GM15510 (cell line): Measurements from ENCODE around the gene DLG2.

ENCODE experiments used
- POLR2A ChIP-seq: IDR thresholded peaks from 3 replicates; pipeline ENCODE4 v1.6.1; 2011; ENCODE audit warnings: borderline replicate concordance; ENCODE audit not compliant: insufficient read length; ENCODE audit errors: extremely low read depth

DLG2 gene

DNA sequence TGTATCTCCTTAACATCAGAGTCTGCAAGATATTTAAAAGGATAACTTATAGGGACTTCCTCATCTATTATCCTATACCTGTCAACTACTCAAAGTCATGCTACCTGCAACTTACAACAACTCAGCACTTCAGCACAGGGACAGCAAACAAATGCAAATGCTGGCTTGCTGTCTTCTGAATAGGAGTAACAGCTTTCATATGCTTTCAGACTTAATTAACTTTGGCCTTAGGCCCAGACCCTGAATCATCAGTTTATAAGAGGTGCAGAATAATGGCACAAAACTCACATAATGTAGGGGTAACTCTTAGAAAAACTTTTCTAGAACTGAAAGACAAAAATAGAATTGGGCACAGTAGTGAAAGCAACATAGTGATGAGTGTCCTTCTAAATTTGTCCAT, 953.4 kb downstream of the DLG2 start:
- no peak for TF ChIP-seq POLR2A

DNA sequence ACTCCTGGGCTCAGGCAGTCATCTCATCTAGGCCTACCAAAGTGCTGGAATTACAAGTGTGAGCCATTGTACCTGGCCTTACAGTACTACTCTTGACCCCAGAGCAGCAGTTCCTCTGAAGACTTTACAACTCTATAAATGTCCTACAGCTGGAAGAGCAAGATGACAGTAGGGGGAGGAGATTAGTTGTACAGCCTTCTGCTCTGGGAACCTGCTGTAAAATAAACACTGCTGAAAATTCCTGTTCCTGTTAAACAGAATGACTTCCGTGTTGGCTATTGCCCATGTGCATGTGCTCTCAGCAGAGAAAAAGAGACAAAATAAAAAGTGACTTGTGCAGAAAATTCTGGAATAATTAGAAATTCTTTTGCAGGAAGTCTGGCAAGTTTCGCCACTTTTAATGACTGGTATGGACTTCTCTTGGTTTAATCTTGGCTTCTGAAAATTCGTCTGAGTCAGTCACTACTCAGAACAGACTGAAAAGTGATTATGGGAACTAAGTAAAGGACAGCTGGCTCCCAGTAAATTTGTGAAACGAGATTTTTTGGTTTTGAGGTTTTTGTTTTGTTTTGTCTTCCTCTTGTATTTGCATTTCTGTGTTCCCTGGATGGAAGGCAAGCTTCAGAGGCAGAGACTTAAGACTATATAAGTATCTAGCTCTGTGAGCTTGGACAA, 955.7 kb downstream of the DLG2 start:
- no peak for TF ChIP-seq POLR2A

DNA sequence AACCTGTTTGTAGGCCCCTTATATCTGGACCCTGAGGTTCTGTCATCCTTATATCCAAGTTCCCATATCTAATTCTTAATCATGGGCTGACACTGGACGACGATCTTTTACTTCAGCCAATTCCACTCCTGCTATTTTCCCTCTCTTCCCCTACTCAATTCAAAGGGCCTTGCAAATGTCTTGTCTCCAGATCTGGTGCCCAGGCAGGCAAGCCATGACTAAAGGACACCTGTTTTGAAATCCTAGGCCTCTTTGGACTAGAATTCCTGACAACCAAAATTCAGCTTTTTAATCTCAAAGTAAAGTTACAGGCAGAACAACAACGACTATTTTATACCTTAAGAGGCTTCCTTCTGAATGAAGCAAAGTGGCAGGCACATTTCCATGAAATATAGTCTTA, 963.4 kb downstream of the DLG2 start:
- no peak for TF ChIP-seq POLR2A

DNA sequence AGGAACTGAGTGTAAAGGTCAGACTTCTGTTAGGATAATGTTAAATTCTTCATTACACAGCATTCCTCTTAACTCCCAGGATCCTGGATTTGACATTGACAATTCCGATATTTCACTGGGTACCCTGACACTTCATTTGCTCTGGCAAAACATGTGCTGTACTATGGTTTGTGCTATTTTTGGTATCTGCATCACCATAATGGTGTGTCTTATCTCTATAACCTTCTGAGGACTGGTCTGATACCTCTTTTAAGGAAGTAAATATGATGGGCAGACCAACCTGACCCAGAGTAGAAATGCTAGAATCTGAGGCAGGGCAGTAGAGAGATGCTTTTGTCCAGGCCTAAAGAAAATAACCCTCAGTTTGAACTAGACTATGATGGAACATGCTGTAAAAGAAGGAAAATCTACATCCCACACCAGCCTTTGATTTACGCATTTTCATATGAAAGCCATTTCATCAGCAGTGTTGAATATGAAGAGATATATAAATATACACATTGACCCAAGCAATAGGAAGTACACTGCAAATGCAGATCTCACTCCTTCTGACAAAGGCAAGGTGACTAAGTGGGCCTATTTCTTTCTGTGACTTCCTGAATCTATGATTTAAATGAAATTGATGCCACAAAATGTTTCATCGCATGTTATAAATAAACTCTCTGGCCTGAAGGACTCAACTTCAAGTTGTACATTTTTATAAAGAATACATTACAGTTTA, 966.7 kb downstream of the DLG2 start:
- TF ChIP-seq POLR2A = no peak

DNA sequence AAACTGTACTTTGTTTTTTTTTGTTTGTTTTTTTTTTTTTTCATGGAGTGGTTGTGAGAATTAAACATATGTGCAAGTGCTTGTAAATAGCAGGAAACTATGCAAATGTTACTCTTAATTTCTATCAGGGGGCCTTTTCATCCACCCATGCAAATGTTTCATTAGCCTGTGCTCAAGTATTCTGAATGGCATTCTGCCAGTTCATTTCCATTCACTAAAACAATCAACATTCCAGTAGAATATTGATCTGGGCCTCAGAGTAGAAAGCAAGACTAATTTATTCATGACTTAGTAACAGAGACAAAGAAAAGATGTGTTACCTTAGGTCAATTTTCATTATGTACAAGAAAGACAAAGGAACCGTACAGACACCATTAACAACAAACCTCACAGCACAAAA, 971.4 kb downstream of the DLG2 start:
- no peak for TF ChIP-seq POLR2A

DNA sequence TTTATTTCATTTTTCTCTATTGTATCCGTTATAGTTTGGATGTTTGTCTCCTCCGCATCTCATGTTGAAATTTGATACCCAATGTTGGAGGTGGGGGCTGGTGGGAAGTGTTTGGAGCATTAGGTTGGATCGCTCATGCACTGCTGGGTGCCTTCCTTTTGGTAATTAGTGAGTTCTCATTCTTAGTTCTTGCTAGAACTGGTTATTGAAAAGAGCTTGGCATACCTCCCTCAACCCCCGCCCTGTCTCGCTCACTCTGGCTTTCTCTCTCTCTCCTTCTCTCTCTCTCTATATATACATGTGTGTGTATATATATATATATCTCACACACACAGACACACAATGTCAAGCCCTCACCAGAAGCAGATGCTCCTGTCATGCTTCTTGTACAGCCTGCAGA, 978.7 kb downstream of the DLG2 start:
- no peak for TF ChIP-seq POLR2A

DNA sequence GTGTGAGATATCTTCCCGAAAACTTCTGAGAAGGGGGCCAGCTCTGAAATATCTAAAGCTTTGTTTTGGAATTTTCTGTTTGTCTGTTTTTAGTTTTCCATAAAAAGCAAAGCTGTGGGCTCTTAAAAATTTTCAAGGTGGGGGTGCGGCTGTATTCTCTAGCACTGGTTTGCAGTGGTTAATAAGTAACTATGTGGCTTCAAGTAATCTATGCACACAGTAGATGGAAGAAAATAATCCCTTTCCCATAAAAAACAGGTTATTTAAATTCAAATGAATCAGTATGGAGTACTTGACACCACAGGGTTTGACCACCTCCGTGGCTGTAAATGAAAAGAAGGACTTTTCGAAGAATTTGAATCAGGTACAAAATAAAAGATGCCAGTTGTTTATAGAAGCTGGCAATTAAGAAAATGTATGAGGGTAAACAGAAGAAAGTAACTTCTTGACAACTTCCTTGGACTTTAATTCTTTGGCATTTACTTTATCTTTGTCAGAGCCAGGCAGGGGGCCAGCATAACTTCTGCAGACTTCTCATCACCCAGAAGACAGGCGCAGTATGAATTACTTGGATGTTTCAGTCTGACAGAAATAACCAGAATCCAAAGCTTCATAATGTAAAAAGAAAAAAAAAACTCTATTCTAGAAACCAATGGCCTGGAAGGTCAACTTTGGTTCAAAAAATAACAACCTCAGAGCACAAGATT, 981.0 kb downstream of the DLG2 start:
- no peak for TF ChIP-seq POLR2A

DNA sequence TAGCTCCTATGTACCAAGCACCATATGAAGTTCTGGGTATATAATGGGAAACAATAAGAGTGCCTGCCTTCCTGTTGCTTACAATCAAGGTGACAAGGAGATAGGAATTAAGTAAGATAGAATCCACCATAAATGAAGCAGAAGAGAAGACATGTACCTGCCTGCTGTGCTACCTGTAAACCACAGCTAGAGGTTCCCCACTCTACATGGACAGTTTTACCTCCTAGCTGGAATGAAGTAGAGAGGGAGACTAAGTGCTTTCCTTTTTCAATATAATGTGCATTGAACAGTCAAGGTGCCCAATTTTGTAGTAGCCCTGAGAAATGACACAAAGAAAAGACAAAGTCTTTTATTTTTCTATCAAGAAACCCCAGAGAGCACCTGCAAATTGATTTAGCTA, 984.6 kb downstream of the DLG2 start:
- no peak for TF ChIP-seq POLR2A

DNA sequence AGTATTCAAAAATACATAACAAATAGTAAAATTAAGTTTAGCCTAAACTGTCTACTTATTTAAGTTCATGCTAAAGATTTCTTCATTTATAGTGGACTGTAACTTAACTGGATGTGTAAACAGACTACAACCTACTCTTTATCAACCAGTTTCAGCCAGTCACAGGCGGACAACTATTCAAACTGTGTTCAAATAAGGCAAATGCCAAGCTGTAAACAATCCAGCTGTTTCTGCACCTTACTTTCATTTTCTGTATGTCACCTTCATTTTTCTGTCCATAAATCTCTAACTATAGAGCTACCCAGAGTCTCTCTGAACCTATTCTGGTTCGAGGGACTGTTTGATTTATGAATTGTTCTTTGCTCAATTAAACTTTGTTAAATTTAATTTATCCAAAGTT, 992.8 kb downstream of the DLG2 start:
- TF ChIP-seq POLR2A = no peak

DNA sequence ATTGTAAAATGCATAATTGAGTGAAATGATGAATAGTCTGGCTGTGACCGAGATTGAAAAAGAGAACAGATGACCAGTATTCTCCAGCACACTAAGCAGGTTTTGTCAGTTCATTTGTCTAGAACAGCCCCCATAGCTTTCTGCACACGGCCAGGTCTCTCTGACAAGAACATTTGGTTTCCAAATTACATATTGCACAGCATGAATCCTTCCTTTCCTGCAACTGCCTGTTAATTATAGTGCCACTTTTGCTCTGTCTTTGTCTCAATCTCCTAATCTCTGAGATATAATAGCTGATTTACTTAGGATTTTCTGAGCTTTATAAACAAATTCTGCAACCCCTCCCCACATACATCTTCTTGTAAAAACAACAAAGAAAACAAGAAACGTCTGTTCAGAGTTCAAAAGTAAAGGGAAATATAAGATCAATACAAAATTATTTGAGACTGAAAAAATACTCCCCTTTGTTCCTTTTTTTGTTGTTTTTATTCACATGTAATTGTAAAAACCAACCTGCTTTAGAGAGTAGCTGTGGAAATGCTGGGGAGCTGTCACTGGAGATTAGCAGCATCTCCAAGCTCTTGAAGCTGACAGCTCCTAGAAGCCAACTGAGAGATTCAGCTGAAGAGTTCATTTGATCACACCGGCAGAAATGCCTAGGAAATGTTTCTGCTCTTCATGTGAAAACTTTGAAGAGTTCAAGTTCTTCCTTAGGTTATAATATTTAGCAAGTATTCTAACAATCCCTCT, 998.1 kb downstream of the DLG2 start:
- TF ChIP-seq POLR2A = no peak

DNA sequence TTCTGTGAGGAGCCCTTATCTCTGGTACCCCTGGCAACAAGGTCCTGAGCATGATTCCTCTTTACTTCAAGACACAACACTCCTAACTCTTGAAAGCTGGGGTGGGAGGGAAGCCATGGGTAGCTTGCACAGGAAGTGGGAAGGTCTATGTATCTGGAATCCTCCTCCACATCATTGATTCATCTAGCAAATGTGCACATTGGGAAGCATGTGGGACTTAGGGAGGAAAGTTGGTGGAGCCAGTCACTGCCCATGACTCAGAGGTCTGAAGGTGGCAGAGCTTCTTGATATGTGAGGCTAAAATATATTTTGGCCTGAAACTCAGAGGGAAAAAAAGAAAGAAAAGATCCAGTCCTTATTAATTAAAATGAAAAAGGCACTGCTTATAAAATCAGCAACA, 1000.9 kb downstream of the DLG2 start:
- TF ChIP-seq POLR2A = no peak

DNA sequence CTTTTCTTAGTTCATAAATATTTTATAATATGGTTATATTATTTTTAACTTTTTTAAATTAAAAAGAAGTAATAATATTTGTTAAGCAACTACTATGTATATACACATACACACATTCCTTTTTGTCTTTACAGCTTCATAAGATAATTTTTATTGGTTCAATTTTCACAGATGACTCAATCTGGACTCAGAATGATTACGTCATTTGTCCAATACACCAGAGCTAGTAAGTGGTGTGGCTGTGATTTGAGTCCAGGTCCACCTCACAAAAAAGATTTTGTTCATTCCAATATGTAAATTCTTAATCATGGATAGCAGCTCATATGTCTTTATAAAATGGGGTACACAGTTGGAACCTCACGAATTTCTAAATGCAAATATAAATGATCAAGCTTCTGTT, 1014.5 kb downstream of the DLG2 start:
- no peak for TF ChIP-seq POLR2A

DNA sequence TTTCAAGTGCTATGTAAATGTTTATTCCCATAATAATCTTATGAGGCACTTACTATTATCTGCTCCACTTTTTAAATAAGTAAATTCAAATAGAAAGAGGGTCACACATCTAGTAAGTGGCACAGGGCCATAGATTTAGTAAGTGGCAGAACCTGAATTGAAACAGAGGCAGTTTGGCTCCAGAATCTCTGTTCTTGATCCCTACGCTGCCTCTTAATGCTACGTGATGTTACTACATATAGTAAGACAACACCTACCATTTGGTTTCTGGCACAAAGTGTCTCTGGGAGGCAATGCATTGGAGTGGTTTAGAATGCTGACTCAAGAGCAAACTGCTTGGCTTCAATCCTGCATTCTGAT, 1018.3 kb downstream of the DLG2 start:
- TF ChIP-seq POLR2A = no peak

DNA sequence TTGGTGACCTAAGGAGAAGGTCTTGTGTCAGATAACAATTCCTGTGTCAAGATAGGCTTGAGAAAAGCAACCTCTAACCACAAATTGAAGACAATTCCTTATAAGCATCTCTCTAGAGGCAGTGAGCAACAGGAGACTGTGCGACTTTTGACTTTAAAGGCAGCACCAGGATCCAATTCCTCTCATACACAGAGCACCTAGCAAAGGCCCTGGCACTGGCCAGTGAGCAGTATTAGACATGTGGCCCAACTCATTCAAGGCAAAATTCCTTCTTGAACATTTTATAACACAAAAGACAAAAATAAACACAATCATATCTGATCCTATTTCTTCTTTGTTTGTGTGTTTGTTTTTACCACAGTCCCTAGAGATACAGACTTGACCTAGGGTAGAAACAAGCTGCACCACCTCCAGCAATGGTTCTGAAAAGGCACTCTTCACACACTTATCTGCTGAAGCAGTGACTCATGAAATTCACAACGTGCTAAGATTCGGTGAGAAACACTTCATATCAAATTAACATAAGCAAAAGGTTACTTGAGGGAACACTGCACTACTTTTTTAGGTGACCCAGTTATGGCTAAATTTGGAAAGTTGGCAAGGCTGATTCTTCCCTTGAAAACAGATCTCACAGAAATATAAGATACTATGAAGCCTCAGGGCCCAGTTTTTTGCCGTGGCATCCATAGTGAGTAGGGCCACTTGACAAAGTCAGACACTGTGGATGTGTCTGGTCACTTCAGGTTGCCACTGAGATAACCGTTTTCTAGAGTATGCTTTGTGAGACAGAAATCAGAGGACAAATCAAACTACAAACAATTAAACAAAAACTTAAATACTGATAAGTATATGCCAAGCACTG, 1018.9 kb downstream of the DLG2 start:
- no peak for TF ChIP-seq POLR2A

DNA sequence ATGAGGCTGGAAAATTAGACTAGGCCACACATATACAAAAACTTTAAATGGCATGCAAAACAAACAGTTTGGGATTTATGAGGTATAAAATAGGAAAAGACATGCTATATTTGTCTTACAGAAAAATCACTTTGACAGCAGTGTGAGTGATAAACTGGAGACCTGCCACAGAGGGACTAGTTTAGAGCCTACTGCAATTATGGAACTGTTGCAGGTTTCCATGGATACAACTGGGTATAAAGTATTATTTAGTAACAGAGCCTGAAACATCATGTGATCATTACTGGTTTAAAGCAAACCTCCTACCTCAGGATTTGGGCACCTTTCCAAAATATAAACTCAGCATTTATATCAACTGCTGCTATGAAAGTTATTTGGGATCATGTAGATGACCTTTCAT, 1032.5 kb downstream of the DLG2 start:
- TF ChIP-seq POLR2A = no peak

DNA sequence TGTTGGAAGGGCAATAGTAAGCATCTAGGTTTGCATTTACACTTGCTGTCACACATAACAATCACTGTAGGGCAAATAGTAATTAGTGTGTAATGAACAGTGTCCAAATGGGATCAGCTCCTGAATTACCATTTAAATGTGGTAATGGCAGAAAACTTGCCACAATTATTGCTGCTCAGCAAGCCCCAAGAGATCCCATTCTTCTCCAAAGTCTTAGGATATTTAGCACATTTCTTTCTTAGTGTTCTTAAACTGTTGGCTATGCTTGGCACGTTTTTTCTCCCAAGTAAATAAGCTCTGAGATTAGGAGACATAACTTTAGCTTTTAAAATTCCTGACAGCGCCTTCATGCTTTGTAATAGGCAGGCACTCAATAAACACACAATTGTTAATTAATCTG, 1037.0 kb downstream of the DLG2 start:
- TF ChIP-seq POLR2A = no peak
